Pancreas (tissue), 10 donors: ENCODE measurements around the gene INO80. TPM values are rescaled to one million over a fixed set of nuclear protein-coding genes. Genes with fewer than 3 reads are reported as not detected.

Experiments
- ATAC-seq, 4 donors: fragments of 200-7000 bp; cut with Tn5 transposase; one replicate each; pipeline versions ENCODE4 v1.8.0 to v1.9.1; 2020; ENCODE audit warnings: mild to moderate bottlenecking in 4 of 4, moderate library complexity in 4 of 4
- DNase-seq, 6 donors: peaks; one replicate each; pipeline ENCODE4 v3.0.0-alpha.2; 2020
- FAIRE-seq: peaks from 2 replicates; lab custom pipeline; 2012; peaks lifted over from hg19 to GRCh38; lab: Jason Lieb, UNC
- H3K27ac ChIP-seq, 4 donors: fragments of 200-600 bp; sonication (generic); 1 replicate in 3 of 4; 2 replicates in 1 of 4; pipeline versions ENCODE4 v1.5.0 to v1.8.0; 2020
- H3K27me3 ChIP-seq, 4 donors: fragments of 200-600 bp; one replicate each; pipeline ENCODE4 v1.8.0; 2021
- H3K36me3 ChIP-seq, 3 donors: fragments of 200-600 bp; sonication (generic) in 1 of 3; one replicate each; pipeline versions ENCODE4 v1.5.0 to v1.8.0; 2020 to 2021
- H3K4me1 ChIP-seq, 3 donors: fragments of 200-600 bp; one replicate each; pipeline ENCODE4 v1.8.0; 2021
- H3K4me3 ChIP-seq, 4 donors: fragments of 200-600 bp; sonication (generic) in 2 of 4; one replicate each; pipeline versions ENCODE4 v1.5.0 to v1.8.0; 2020 to 2021
- H3K9me3 ChIP-seq, 4 donors: fragments of 200-600 bp; one replicate each; pipeline ENCODE4 v1.8.0; 2021
- CTCF ChIP-seq, 4 donors: fragments of 200-600 bp; sonication (generic) in 3 of 4; IDR thresholded peaks; one replicate each; pipeline versions ENCODE4 v1.5.0 to v1.8.0; 2021; ENCODE audit warnings: antibody characterized with exemption in 4 of 4
- WGBS, 2 donors: extraction: QIAGEN DNeasy Blood & Tissue Kit; methylation state at CpG; one replicate each; pipeline ENCODE4 v1.1.7; 2013; 5-methylcytosine and 5-hydroxymethylcytosine counted together
- intact Hi-C, 3 donors: fragments of 100-400 bp; cut with DNase I; formaldehyde crosslinking; loops; one replicate each; pipeline versions ENCODE4 v1.11.1 to v1.14.2; 2022
- polyA plus RNA-seq, 2 donors: library from polyadenylated mRNA; stranded (reverse); fragments of 200-250 nt; gene quantifications; one replicate each; pipeline ENCODE4 v1.2.3, GENCODE V29; 2013
- total RNA-seq, 6 donors: library from RNA; stranded (reverse); fragmentation: NEBNext Ultra II Directional in 4 of 6; extraction: Animal tissue kit (Norgen Biotek cat#: 25700) in 4 of 6; gene quantifications; one replicate each; pipeline versions ENCODE4 v1.2.1 to v1.2.4, GENCODE V29; 2021 to 2023
- donor health status: healthy with polysubstance abuse.
- donor health status: DM: no; HTN: no; CAD: no; lungs with moderate emphysema.
- donor health status: DM: no; HTN: no; CAD: no.
- donor health status: control.
- donor health status: control.
- donor health status: Bipolar disorder and iron deficiency.
- donor health status: DM: yes; HTN: yes; CAD: no.
- donor health status: DM: no; HTN: no; CAD: no.
- donor health status: DM: no; HTN: no; CAD: no.
- donor health status: DM: yes; HTN: yes; CAD: no.

Gene INO80
- total and polyA plus RNA-seq, 8 donors = 4.7 to 11.7 (median 7.5) TPM

GRCh38 chr15:41122849-41123248 lies 6.8 kb upstream of the INO80 start:
- FAIRE-seq = no peak
- WGBS, 2 donors = 73 to 78% methylated on average over 2 of the region's 2 CpGs
- ATAC-seq = no peak
- H3K27me3 ChIP-seq = no peaks in the 10 kb centered on the region
- TF ChIP-seq CTCF (IDR thresholded peaks at IDR 0.05) = no peak
- H3K4me3 ChIP-seq = no peak overlapping the region
- no peaks in the 10 kb centered on the region for H3K9me3 ChIP-seq
- H3K36me3 ChIP-seq = no peaks in the 10 kb centered on the region
- no peaks in the 10 kb centered on the region for H3K4me1 ChIP-seq
- intact Hi-C loops = no loop called here
- DNase-seq = no peak
- no peak overlapping the region for H3K27ac ChIP-seq

- FAIRE-seq = no peak
- intact Hi-C loops = no loop called here
- Histone ChIP-seq H3K4me1 (peaks cover 0 to 3% (median 0%) of the 10 kb centered on the region in 3 donors), H3K27ac (no peak overlapping the region), H3K9me3 (no peaks in the 10 kb centered on the region), H3K4me3 (no peak overlapping the region), H3K27me3 (no peaks in the 10 kb centered on the region), H3K36me3 (no peaks in the 10 kb centered on the region)
- no peak for DNase-seq
- WGBS, 2 donors = 87 to 89% methylated on average over 4 to 5 of the region's 5 CpGs
- TF ChIP-seq CTCF (IDR thresholded peaks at IDR 0.05) = no peak
- no peak for ATAC-seq
Measured at GRCh38 chr15:41121951-41122350, 5.9 kb upstream of the INO80 start.

GRCh38 chr15:41116962-41117252 lies 827 bp upstream of the INO80 start:
- Histone ChIP-seq H3K27me3 (no peaks in the 10 kb centered on the region), H3K9me3 (no peaks in the 10 kb centered on the region), H3K4me1 (peaks cover 0 to 16% (median 0%) of the 10 kb centered on the region in 3 donors), H3K36me3 (no peaks in the 10 kb centered on the region), H3K27ac (peak overlapping the region; percentile 98 to 99 (median 99)), H3K4me3 (peak overlapping the region; percentile 82 to 86 (median 85))
- WGBS, 2 donors = 63 to 68% methylated on average over 6 of the region's 6 CpGs
- DNase-seq = peak in 1 of 6 donors; percentile 21
- ATAC-seq = no peak
- no peak for TF ChIP-seq CTCF (IDR thresholded peaks at IDR 0.05)
- intact Hi-C loops = no loop called here
- no peak for FAIRE-seq

- Histone ChIP-seq H3K9me3 (no peaks in the 10 kb centered on the region), H3K36me3 (no peaks in the 10 kb centered on the region), H3K4me1 (peaks cover 0 to 16% (median 0%) of the 10 kb centered on the region in 3 donors), H3K27me3 (no peaks in the 10 kb centered on the region), H3K27ac (peak overlapping the region; percentile 98 to 99 (median 99)), H3K4me3 (peak overlapping the region; percentile 82 to 86 (median 85))
- WGBS, 2 donors = 0 to 1% methylated on average over 28 to 46 of the region's 46 CpGs
- intact Hi-C loops = no loop called here
- DNase-seq (peak; percentile 56 to 86 (median 68)), FAIRE-seq (no peak), ATAC-seq (peak; percentile 57 to 71 (median 64))
- TF ChIP-seq CTCF (IDR thresholded peaks at IDR 0.05) = no peak
Measured at GRCh38 chr15:41115652-41116115, 396 bp downstream of the INO80 start.

- Histone ChIP-seq H3K36me3 (no peaks in the 10 kb centered on the region), H3K4me3 (peak overlapping the region; percentile 82 to 86 (median 85)), H3K27ac (peak overlapping the region; percentile 98 to 99 (median 99)), H3K4me1 (peaks cover 0 to 16% (median 0%) of the 10 kb centered on the region in 3 donors), H3K27me3 (no peaks in the 10 kb centered on the region), H3K9me3 (no peaks in the 10 kb centered on the region)
- FAIRE-seq = no peak
- no peak for DNase-seq
- WGBS, 2 donors = 0% methylated on average over 10 of the region's 10 CpGs
- intact Hi-C loops = no loop called here
- ATAC-seq = no peak
- TF ChIP-seq CTCF (IDR thresholded peaks at IDR 0.05) = no peak
Measured at GRCh38 chr15:41115161-41115651, 874 bp downstream of the INO80 start.
